Measurements from ENCODE around the gene UNC5B.
A peak's percentile ranks its signal among the peaks of the same experiment; 100 is the strongest.

UNC5B gene

DNA sequence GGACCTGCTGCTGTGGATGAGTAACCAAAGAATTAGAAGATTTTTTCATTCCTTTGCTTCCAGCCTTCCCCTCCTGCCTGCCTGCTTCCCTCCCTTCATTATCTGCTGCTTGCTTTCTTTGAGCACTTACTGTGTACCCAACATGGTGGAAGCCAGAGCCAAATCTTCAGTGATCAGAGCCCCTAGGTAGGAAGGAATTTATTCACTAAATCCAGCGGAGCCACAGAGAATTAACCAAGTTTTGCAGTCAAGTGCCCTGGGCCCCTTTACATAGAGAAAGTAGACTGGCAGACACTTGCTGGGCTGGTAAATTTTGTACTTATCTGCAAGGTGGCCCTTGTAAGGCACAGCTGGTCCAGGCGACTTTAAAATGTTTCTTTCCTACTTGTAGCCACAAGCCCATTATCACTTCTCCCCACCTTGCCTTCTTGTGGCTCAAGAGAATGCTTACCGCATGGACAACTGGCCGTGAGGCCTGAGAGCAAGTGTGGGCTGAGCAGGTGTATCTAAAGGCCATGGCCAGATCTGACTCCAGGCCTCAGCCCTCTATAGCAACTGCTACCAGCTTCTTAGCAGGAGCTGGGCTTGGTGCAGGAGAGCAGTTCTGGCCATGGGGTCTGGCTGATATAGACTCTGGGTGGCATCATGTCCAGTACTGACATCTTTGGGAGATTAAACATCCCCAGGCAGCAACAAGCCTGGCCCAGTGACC, 11.1 kb downstream of the UNC5B start:
- DNase-seq = no peak

DNA sequence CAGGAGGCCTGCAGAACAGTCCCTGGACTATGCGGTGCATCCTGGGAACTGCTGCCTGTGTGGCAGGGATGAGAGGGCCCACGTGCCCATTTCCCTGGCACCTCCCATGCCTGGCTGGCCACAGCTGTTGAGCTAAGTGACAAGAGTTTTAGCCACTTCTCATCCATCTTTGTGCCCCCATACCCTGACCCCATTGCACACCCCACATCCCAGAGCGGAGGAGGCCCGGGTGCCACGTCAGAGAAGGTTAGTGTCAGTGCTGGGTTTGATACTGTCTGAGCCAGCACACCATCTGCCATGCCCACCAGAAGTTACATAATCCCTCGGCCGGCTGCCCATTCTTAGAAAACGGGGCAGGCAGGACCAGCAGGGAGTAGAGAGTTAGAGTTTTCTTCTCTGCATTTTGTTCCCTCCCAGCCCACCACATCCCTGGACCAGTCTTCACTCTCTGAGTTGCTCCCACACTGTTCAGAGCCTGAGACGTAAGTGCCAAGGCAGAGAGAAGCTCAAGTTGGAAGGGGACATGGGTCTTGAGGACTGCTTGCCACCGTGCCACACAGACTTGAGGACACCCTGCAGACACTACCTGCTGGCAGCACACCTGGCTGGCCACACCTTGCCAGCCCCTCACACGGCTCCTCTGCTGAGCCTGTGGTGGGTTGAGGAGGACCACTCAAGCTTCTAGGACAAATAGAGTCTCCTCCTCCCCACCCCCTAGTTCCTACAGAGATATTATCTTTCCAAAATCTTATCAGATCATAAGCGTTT, 13.1 kb downstream of the UNC5B start:
- DNase-seq = peak; percentile 48

DNA sequence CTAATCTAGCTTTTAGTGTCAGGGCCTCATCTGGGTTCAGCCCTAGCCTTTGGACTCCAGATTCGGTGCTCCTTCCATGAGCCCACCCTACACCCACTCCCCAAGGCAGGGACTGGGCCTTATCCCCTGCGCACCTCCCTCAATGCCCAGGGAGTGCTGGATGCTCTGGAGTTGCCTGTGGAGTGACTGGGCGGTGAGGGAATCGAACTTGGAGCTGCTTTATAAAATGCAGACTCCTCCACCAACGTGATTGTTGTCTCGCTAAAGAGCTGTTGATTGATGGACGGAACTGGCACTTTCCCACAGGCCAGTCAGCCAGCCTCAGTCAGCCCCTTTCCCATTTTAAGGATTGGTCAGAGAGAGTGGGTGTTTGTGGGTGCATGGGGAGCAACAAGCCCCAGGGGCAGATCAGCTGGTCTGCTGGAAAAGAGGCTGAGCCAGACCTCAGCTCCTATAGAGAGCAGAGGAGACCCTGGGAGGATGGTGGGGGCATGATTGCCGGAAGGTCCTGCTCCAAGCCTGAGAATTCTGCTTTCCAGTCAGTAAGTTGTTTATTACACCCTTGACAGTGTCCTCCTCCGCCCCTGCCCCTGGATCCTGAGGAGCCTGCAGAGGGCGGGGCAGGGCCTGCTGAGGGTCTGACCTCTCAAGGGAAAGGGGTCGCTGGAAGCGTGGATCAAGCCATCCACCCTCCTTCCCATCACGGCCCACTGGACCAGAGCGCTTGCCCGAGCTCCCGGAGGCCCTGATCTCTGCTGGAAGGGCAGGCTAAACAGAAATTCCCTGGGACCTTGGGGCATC, 16.7 kb downstream of the UNC5B start:
- no peak for DNase-seq

DNA sequence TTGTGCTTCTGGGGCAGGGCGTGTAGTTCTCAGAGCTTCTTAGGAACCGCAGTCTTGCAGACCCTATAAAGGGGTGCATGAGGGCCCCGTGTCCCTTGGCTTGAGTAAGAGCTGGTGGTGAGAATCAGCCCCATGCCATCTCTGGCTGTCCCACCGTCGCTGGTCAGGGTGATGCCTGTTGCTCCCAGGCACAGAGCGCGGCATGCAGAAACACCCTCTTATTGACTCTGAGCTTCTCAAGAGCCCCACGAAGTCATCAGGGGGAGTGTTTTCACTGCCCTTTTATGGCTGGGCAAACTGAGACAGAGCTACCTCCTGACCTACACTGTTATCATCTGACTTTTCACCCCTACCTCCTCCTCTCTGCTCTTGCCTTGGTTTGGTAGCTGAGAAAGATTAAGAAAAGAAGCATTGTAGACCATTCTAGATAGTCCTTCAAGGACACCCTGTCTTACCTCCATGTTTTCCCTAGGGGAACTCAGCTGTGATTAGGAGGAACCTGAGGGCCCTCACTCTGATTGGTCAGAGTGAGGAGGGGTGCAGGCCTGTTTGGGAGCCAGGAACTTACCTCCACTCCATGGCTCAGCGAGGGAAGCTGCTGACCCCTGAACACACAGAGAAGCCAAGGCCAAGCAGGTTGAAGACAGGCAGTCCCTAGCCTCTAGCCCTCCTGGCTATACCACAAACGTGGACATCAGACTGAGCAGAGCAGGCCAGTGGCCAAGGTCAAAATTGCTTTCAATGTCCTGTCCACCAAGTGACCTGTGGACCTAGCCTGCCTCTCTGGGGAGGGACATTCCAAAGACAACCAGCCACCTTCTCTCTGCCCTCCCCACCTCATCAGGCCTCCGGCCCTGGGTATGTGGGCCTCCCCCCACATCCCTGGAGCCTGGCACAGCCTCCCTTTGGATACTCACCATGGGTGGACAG, 17.6 kb downstream of the UNC5B start:
- no peak for DNase-seq

DNA sequence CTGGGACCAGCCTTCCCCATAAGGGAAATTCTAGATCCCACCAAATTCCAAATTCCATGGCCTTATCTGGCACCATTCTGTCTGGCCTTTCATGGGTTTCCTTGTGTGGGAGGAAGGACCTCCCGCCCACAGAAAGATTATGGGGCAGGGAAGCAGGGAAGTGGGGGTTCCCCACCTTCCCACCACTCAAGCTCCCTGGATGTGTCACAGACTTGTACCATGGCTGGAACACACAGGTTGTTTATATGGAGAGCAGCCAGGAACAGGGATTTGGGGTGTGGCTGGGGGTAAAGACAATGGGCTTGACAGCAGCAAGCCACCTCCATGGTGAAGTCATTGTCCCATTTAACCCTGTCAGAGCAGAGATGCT, 18.3 kb downstream of the UNC5B start:
- no peak for DNase-seq

DNA sequence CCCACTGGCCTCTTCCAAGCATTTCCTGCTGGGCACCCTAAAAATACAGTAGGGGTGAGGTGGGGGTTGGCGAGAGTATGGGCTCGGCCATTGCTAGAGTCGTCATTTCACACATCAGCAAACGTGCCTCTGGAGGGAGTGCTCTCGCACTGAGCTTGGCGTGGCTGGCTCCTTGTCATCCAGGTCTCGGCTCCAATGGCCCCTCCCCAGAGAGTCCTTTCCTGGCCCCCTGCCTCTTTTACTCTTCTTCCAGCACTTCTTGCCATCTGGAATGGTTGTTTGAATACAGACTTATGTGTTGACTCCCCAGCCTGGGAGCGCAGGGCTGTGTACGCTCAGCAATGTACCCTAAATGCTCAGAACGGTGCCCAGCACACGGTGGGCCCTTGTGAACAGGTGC, 18.8 kb downstream of the UNC5B start:
- peak; percentile 54 for DNase-seq

DNA sequence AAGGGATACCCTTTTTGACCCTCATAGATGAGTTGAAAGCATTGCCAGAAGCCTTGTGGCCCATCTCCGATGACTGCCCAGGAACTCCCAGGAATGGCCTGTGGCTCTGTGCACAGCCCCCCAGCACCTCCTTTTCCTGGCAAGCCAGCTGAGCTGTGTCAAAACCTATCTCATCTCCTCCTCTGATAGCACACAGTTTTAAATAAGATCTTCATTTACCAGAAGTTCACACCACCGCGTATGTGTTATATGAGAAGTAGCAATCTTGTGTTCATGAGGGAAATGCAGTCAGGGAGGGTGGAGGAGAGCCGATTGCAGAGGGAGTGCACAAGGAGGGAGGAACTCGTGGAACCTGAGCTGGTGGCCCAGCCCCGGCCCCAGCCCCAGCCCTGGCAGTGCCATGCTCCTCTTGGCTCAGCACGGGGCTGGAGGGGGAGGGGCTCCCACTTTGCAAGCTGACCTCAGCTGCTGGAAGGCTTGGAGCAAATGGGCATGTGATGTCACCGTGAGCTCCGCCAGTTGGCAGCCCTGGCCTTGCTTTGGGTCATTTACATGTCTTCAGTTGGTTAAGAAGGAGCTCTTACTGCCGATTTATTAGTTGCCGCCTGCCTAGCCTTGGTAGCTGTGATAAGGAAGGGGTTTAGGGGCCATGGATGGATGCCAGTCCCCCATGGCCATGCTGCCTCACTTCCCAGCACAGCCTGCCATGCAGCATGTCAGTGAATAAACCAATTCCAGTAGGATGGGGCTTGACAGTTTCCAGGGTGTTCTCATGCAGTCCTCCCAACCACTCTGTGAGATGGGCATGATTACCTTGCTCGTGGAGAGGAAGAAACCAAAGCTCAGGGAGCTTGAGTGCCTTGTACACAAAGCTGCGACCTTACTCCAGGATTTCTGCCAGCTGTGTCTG, 20.0 kb downstream of the UNC5B start:
- peak; percentile 84 for DNase-seq

DNA sequence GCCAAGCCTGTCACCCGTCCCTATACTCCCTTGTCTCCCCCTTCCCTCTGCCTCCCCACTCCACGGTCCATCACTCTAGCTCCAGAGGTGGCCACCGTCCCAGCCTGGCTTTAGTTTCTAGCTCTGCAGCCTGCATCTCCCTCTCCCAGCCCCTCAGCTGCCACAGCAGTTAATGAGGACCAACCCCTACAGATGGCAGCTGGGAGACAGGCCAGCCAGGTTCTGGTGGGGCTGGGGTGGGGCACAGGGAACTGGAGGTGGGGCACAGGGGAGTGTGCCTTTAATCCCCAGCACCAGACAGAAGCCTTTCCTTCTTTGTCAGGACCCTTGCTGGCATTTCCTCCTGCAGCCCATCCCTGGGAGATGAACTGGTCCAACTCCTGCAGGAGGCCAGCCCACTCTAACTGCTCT, 21.1 kb downstream of the UNC5B start:
- peak; percentile 35 for DNase-seq

DNA sequence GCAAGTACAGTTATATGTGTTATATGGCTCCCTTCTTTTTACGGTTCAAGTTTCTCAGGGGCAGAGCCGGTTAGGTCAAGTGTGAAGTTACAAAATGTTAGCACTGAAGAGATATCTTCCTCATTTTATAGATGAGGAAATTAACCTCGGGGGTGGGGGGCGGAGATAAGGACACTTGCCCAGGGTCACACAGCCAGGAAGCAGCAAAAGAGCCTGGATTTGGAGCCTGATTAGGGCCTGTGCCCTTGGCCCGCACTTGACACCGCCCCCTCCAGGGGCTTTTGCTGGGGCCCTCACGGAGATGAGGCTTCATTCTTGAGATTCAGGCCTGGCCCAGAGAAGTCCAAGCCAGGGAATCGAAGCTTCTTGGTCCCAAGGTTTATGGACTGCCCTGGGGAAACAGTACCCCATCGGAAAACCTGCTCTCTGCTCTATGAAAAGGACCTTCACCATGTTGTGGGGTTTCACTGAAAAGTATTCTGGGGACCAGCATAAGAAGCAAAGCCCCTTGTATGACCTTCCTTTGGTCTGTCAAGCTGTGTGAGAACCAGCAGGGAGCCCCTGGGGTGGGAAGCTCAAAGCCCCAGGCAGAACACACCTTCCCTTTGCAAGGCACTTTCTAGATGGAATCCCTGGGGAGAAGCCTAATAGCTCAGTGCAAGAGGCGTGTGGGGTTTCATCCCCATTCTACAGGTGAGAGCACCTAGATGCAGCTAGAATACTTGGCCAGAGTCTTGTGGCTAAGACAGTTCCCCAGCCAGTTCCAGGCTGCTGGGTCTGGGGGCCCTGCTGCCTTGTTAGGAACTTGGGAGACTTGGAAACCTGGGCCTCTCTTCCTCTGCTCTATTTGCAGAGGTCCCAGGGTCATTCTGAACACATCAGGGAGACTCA, 21.9 kb downstream of the UNC5B start:
- no peak for DNase-seq

DNA sequence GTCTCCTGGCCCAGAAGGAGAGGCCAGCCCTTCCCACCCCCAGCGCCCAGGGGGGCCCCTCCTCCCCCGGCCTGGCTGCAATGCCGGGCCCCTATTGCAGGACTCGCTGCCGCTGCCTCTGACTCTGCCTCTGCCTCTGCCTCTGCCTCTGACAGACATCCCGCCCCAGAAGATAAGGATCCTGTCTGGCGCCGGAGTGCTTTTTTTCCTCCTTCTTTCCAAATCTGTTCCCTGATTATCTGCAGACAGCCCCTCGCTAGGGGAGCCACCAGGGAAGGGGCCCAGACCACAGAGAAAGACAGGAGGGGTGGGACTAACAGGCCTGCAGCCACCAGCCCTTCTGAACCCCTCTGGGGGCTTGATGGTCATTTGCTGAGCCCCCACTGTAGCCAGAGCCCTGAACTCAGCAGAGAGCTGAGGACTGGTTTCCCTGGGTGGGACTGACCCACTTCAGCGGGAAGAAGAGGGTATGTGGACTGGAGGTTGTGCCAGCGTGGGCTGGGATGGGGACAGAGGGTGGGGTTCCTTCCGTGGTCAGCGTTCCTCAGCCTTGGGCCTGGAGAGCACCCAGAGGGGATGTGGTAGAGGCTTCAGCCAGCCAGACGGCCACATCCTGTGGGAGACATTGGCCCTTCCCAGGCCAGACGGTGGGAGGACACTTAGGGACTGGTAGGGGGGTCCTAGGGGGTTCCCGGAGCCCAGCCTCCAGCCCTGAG, 22.8 kb downstream of the UNC5B start:
- no peak for DNase-seq

DNA sequence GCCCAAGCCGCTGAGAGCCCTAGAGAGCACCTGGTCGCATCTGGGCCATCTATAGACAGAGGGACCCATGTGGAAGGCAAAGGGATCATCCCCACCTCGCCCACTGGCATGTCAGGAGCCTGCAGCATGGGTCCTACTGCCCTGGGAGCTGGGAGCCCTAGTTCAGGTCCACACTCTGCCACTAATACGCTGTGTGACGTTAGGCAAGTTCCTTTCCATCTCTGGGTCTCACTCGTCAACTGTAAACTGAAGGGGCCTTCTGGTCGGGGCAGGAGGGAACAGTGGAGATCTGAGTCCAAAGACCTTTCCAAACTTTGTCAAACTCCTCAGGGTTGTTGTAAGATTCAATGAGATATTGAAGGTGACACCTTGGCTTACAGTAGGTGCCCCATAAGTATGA, 23.4 kb downstream of the UNC5B start:
- no peak for DNase-seq

DNA sequence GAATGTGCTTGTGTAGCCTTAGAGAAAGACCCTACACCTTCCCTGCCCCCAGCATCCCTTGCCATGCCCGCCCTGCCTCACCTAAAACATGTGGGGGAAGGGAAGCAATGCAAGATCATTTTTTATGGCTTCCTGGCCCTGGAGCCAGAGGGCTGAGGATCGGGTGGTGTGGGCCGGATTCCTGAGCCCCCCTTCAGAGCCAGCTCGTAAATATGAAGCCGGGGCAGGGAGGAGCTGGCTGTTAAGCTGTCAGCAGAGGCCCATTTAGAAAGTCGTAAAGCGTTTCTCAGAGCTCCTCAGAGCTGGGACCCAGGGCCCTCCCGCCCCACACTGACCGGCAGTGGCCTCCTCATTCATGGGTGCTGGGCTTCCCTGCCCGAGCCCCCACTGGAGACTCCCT, 23.9 kb downstream of the UNC5B start:
- no peak for DNase-seq

DNA sequence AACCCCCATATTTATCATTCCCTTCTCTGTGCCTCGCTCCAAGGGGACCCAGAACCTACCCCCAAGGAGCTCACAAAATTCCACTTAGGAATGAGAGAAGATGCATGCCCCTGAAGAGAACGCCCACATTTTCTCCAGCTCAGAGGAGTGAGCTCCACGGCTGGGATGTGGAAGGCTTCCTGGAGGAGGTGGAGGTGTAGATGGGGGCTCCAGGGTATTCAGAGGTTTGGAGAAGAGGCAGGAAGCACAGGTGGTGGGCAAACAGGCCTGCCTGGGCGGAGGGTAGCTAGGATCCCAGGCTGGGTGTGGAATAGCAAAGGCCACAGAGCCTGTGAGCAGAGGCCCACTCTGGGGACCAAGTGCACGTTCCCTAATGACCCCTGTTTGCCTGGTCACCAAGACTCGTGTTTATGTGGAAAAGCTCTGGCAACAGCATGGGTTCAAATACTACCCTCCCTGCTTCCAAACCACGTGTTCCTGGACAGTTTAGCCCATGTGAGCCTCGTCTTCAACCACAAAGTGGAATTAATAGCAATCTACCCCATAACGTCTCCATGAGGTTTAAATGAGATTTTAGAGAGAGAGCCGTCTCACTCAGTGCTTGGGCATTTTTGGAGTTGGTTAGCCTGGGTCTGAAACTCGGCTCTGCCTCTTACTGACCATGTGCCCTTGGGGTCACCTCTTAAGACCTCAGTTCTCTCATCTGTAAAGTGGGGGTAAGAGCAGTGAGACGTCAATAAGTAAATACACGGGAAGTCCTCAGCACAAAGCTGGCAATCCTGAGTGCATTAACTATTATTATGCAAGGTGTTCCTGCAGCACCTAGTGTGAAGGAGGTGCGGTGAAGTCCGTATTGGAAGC, 24.7 kb downstream of the UNC5B start:
- DNase-seq = no peak

DNA sequence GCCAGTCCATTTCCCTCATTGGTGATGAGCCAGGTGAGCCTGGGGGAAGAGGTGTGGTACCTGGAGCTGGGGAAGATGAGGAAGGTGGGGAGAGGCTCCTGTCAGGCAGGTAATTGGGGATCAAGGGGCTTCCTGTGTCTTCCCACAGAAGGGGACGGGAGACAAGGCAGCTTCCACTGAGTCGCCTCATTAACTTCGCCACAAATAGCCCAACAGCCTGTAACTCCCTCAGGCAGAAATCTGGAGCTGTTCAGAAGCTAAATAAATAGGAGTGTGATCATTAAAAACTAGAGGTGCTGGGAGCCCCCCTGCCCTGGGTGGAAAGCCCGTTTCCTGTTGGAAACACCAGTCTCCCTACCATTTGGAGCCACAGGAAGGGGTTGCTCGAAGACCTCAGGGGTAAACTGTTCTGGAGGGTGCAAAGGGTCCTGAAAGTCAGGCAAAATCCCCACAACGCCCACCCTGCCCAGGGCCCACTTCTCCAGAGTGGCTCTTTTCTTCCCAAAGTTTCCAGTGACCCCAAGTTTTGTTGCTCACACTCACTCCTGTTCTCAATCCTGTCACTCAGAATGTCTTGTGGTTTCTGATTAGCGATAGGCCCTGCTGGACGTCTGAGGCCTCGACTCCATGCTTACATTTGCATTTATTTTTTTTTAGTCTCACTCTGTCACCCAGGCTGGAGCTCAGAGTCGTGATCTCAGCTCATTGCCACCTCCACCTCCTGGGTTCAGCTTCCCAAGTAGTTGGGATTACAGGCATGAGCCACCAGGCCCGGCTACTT, 25.7 kb downstream of the UNC5B start:
- no peak for DNase-seq

DNA sequence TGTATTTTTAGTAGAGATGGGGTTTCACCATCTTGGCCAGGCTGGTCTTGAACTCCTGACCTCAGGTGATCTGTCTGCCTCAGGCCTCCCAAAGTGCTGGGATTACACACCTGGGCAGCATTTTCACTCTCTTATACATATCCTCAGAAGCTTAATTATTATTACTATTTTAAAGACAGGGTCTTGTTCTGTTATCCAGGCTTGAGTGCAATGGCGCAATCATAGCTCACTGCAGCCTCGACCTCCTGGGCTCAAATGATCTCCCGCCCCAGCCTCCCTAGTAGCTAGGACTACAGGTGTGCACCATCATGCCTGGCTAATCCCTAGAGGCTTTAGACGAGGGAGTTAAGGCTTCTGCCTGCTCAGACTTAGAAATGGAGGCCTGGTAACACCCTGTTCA, 26.3 kb downstream of the UNC5B start:
- DNase-seq = no peak

DNA sequence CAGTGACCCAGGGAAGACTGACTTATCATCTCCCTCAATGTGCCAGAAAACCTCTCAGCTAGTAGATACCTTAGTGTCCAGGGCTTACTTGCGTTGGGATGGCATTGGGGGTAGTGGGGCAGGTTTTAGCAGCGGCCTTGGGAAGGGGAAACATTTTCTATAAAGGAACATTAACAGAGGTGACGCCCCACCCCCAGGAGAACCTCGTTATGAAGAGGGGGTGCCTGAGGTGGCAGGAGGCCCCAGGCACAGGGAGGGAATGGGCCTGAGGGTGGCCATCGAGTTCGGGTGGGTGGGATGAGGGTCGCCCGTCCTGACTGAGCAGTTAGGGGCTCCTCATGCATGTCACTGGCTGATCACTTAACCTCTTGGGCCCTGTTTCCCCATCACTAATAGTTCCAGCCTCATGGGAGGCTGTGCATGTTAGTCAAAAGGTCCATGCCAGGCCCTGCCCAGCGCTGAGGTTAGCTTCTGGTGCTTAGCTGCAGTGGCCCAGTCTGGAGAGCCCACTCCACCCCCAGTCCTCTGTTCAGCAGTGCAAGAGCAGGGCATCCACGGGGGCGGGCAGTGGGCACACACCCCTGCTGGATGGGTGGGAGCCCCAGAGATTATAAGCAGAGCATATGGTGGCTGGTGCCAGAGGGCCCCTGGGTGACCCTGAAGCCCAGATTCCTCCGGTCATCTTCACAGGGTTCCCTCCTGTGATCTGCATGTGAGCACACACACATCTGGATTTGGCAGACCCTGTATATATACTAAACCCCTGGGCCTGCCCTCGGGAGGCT, 27.0 kb downstream of the UNC5B start:
- no peak for DNase-seq

Measured in NCI-H446 treated with DMSO at 0.1 percent for 48 hours (cell line).